ENCODE data around the gene PAFAH2. TPM values are rescaled to one million over a fixed set of nuclear protein-coding genes. Genes with fewer than 3 reads are reported as not detected.
A peak's percentile ranks its signal among the peaks of the same experiment; 100 is the strongest.

Gene PAFAH2
- total and polyA plus RNA-seq, 2 of the 8 experiments (the other 6 are each of a cell fraction or from before 2014, with no cell fraction given), result 7.7 to 9.3 TPM

DNA sequence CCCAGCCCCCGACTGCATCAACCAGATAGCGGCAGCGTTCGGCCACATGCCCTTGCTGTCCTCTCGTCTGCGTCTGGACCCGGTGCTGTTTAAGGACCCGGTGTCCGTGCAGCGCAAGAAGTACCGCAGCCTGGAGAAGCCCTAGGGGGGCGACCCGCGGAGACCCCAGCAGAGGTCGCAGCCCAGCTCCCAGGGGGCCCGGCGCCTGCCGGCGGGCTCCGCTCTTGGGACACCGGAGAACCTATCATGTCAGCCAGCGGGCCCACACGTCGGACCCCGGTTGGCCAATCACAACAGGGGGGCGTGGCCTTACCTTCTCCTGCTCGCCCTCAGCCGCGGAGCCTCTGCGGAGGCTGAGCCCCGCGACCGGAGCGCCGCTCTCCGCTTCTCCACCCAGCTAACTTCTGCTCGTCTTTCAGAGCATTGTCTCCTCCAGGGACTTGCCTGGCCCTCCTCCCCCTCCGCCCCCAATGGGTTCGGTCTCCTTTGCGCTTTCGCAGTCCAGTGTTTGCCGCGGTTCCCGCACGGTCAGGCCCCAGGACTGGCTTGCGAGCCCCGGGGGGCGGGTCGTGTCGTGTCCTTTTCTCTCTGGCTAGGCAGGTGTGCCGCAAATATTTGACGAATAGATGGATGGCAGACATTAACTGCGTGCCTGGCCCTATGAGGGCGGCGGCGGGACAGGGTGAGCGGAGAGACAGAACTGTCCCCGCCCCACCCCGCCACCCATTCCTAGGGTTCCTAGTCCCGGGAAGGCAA lies 37.5 kb upstream of the PAFAH2 start (continued):
- TF ChIP-seq, protein P1, sequence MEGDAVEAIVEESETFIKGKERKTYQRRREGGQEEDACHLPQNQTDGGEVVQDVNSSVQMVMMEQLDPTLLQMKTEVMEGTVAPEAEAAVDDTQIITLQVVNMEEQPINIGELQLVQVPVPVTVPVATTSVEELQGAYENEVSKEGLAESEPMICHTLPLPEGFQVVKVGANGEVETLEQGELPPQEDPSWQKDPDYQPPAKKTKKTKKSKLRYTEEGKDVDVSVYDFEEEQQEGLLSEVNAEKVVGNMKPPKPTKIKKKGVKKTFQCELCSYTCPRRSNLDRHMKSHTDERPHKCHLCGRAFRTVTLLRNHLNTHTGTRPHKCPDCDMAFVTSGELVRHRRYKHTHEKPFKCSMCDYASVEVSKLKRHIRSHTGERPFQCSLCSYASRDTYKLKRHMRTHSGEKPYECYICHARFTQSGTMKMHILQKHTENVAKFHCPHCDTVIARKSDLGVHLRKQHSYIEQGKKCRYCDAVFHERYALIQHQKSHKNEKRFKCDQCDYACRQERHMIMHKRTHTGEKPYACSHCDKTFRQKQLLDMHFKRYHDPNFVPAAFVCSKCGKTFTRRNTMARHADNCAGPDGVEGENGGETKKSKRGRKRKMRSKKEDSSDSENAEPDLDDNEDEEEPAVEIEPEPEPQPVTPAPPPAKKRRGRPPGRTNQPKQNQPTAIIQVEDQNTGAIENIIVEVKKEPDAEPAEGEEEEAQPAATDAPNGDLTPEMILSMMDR (IDR thresholded peaks at IDR 0.05; ENCODE audit: control extremely low read depth in 1 of 3, insufficient read depth in 1 of 3, low read depth in 1 of 3, low read length in 3 of 3), result 0 out of 4 replicates have a peak, but pooled peaks of 1 of the 3 experiments have one; percentile 4
- no peak for TF ChIP-seq CHD2 (IDR thresholded peaks at IDR 0.05; ENCODE audit: low read length)
- TF ChIP-seq SP1 (IDR thresholded peaks at IDR 0.05; ENCODE audit: low read depth, low read length), result no peak; the same call in 1 of the 2 replicates
- no peak for TF ChIP-seq POU5F1 (IDR thresholded peaks at IDR 0.05; ENCODE audit: low read depth, low read length)
- TF ChIP-seq TAF1 (IDR thresholded peaks at IDR 0.05; ENCODE audit: low read depth, low read length), result 0 out of 2 replicates have a peak, but pooled peaks have one; percentile 5
- no peak for TF ChIP-seq SP4 (IDR thresholded peaks at IDR 0.05; ENCODE audit: low read length)
- no peak for TF ChIP-seq SRF (IDR thresholded peaks at IDR 0.05; ENCODE audit: low read depth, low read length)
- 0 out of 2 replicates have a peak, but pooled peaks have one; percentile 7 for TF ChIP-seq CEBPB (IDR thresholded peaks at IDR 0.05; ENCODE audit: low read depth, low read length)
- no peak for TF ChIP-seq SIRT6 (IDR thresholded peaks at IDR 0.05; ENCODE audit: low read length)
- TF ChIP-seq KDM4A (IDR thresholded peaks at IDR 0.05; ENCODE audit: low read depth, low read length, severe bottlenecking), result peak; percentile 95
- no peak for TF ChIP-seq EP300 (IDR thresholded peaks at IDR 0.05; ENCODE audit: borderline replicate concordance in 1 of 2, low read depth in 2 of 2, low read length in 2 of 2)
- TF ChIP-seq TAF7 (optimal IDR thresholded peaks at IDR 0.05; ENCODE audit: borderline replicate concordance, low read depth, low read length), result no peak
- no peak for TF ChIP-seq NANOG (IDR thresholded peaks at IDR 0.05; ENCODE audit: insufficient read depth, low read depth, low read length, poor library complexity, severe bottlenecking)
- TF ChIP-seq SIN3A (conservative IDR thresholded peaks at IDR 0.05 in 1 of 2, IDR thresholded peaks at IDR 0.05 in 1 of 2; ENCODE audit: low read depth in 1 of 2, low read length in 2 of 2), result peak; percentile 12 to 59; a peak in 2 of 4 replicates

Data from H1 (cell line).